ENCODE results near the gene PSMC6.
A peak's percentile ranks its signal among the peaks of the same experiment; 100 is the strongest.

The PSMC6 gene

GRCh38 chr14:52730709-52731111 lies 23.7 kb downstream of the PSMC6 start:
- H3K4me3 Mint-ChIP-seq: peak overlapping the region; percentile 95 to 98 (median 97)
- peaks cover 13% of the 10 kb centered on the region for H3K4me1 Mint-ChIP-seq
- peaks cover 32% of the 10 kb centered on the region for H3K36me3 Mint-ChIP-seq (ENCODE audit: low read depth)
- no peaks in the 10 kb centered on the region for H3K27me3 Mint-ChIP-seq (ENCODE audit: low read depth)
- H3K9me3 Mint-ChIP-seq: no peaks in the 10 kb centered on the region
- H3K27ac Mint-ChIP-seq: peak overlapping the region; percentile 62 to 96 (median 89)
- no peak for TF ChIP-seq CTCF (IDR thresholded peaks at IDR 0.05; ENCODE audit: unreplicated experiment in 3 of 3)

DNA sequence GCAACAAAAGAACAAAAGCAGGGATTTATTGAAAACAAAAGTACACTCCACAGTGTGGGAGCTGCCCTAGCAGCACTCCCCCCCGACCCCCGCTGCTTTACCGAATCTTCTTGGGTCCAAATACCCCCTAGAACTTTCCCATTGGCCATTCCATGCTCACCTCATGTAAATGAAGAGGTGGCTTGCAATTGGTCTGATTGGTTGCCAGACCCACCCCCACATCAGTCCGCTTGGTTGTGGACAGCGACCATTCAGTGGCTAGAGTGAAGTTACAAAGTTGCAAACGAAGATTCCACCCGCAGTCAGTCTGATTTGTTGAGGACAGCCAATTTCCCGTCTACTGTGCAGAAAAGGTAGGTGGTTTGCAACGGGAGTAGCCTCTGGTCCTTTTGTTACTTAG lies 26.8 kb downstream of the PSMC6 start:
- Mint-ChIP-seq H3K27ac (peak overlapping the region in 1 of 3 experiments; percentile 59), H3K36me3 (ENCODE audit: low read depth) (peaks cover 31% of the 10 kb centered on the region), H3K4me3 (peak overlapping the region in 1 of 3 experiments; percentile 5), H3K4me1 (peaks cover 17% of the 10 kb centered on the region), H3K9me3 (no peaks in the 10 kb centered on the region), H3K27me3 (ENCODE audit: low read depth) (no peaks in the 10 kb centered on the region)
- no peak for TF ChIP-seq CTCF (IDR thresholded peaks at IDR 0.05; ENCODE audit: unreplicated experiment in 3 of 3)

GRCh38 chr14:52735921-52736489 lies 29.0 kb downstream of the PSMC6 start:
- H3K27ac Mint-ChIP-seq: peak overlapping the region in 2 of 3 experiments; percentile 34 to 36
- no peaks in the 10 kb centered on the region for H3K27me3 Mint-ChIP-seq (ENCODE audit: low read depth)
- no peaks in the 10 kb centered on the region for H3K9me3 Mint-ChIP-seq
- peaks cover 38% of the 10 kb centered on the region for H3K36me3 Mint-ChIP-seq (ENCODE audit: low read depth)
- TF ChIP-seq CTCF (IDR thresholded peaks at IDR 0.05; ENCODE audit: unreplicated experiment in 3 of 3): no peak
- peak overlapping the region in 2 of 3 experiments; percentile 4 to 26 for H3K4me3 Mint-ChIP-seq
- H3K4me1 Mint-ChIP-seq: peaks cover 13% of the 10 kb centered on the region

DNA sequence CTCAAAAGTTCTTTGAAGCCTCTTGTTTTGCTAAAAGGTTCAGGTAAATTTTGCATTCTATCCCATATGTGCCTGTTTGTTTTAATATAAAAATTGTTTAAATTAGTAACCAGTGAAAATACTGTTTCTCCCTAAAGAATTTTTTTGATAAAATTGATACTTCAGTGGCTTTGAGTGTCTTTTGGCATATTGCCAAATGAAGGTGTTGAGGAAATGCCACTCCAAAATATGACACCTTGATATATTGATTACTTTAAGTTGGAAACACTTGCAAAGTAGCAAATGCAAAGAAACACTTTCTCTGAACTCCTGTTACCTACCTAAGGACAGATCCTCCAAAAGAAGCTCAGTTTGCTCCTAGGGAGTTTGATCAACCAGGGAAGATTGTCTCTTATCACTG lies 31.4 kb downstream of the PSMC6 start:
- Mint-ChIP-seq H3K9me3 (no peaks in the 10 kb centered on the region), H3K36me3 (ENCODE audit: low read depth) (peaks cover 40% of the 10 kb centered on the region), H3K4me3 (no peak overlapping the region), H3K4me1 (peaks cover 8% of the 10 kb centered on the region), H3K27me3 (ENCODE audit: low read depth) (no peaks in the 10 kb centered on the region), H3K27ac (no peak overlapping the region)
- TF ChIP-seq CTCF (IDR thresholded peaks at IDR 0.05; ENCODE audit: unreplicated experiment in 3 of 3): no peak

GRCh38 chr14:52740751-52741150 lies 33.8 kb downstream of the PSMC6 start:
- no peak for TF ChIP-seq CTCF (IDR thresholded peaks at IDR 0.05; ENCODE audit: unreplicated experiment in 3 of 3)
- Mint-ChIP-seq H3K9me3 (no peaks in the 10 kb centered on the region), H3K27ac (no peak overlapping the region), H3K36me3 (ENCODE audit: low read depth) (peaks cover 32% of the 10 kb centered on the region), H3K4me3 (no peak overlapping the region), H3K4me1 (peaks cover 5% of the 10 kb centered on the region), H3K27me3 (ENCODE audit: low read depth) (no peaks in the 10 kb centered on the region)

DNA sequence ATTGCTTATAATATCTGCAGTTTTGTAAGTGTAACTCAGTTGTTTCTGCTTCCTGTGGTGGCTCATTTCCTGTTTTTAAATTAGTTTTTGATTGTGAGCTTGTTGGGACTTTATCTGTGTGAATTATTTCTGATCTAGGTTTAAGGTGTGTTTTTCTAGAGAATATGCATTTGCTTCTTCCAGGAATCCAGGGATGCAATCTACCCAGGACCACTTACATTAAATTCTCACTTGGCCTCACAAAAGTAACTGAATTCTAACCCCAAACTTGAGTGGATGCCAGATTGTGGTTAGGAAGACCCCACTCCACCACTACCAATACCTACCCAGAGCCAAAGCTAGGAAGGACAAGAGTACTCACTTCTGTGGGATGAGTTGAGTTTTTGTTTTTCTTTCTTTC lies 34.9 kb downstream of the PSMC6 start:
- H3K36me3 Mint-ChIP-seq (ENCODE audit: low read depth): peaks cover 35% of the 10 kb centered on the region
- H3K27ac Mint-ChIP-seq: no peak overlapping the region
- H3K27me3 Mint-ChIP-seq (ENCODE audit: low read depth): no peaks in the 10 kb centered on the region
- H3K4me1 Mint-ChIP-seq: no peaks in the 10 kb centered on the region
- no peak overlapping the region for H3K4me3 Mint-ChIP-seq
- no peak for TF ChIP-seq CTCF (IDR thresholded peaks at IDR 0.05; ENCODE audit: unreplicated experiment in 3 of 3)
- no peaks in the 10 kb centered on the region for H3K9me3 Mint-ChIP-seq
